Testis (tissue), 2 donors: Measurements from ENCODE around the gene LIPG.
"Not testable (repeated sequence)": the region's sequence is repeated elsewhere in the genome, so short reads cannot be mapped to it uniquely, and the experiment has no call there.

ENCODE experiments used
- CTCF ChIP-seq, 3 experiments: fragments of 450-650 bp in 2 of 3; fragments of 200-600 bp in 1 of 3; sonication (generic) in 1 of 3; IDR thresholded peaks; one replicate each; pipeline ENCODE4 v1.5.1; 2016 to 2019; ENCODE audit warnings: antibody characterized with exemption in 3 of 3, mild to moderate bottlenecking in 2 of 3, moderate library complexity in 1 of 3
- POLR2A ChIP-seq: fragments of 450-650 bp; IDR thresholded peaks from one replicate; pipeline ENCODE4 v1.6.1; 2017; ENCODE audit warnings: antibody characterized with exemption, mild to moderate bottlenecking, moderate library complexity

- not testable (repeated sequence) for TF ChIP-seq CTCF (IDR thresholded peaks at IDR 0.05); POLR2A
Measured at GRCh38 chr18:49579041-49579440, 17.2 kb downstream of the LIPG start.
